Islet of Langerhans (tissue), 1 donor: Measurements from ENCODE around the gene CNTNAP2.
"Not testable (repeated sequence)": the region's sequence is repeated elsewhere in the genome, so short reads cannot be mapped to it uniquely, and the experiment has no call there.

Experiments
- FAIRE-seq: peaks from one replicate; lab custom pipeline; 2011; peaks lifted over from hg19 to GRCh38; lab: Jason Lieb, UNC

Gene CNTNAP2

GRCh38 chr7:147571436-147572185 is 1455.0 kb downstream of the CNTNAP2 start:
- FAIRE-seq: no peak

- no peak for FAIRE-seq
Measured at GRCh38 chr7:147578196-147578595, 1461.6 kb downstream of the CNTNAP2 start.

- FAIRE-seq: no peak
Measured at GRCh38 chr7:147579148-147579547, 1462.5 kb downstream of the CNTNAP2 start.

GRCh38 chr7:147584771-147585193 is 1468.2 kb downstream of the CNTNAP2 start:
- no peak for FAIRE-seq

GRCh38 chr7:147586110-147586509 is 1469.5 kb downstream of the CNTNAP2 start:
- no peak for FAIRE-seq

- no peak for FAIRE-seq
Measured at GRCh38 chr7:147586526-147586925, 1469.9 kb downstream of the CNTNAP2 start.

GRCh38 chr7:147593271-147594057 is 1476.9 kb downstream of the CNTNAP2 start:
- FAIRE-seq: no peak

- FAIRE-seq: no peak
Measured at GRCh38 chr7:147595042-147595441, 1478.4 kb downstream of the CNTNAP2 start.

GRCh38 chr7:147598687-147599086 is 1482.1 kb downstream of the CNTNAP2 start:
- FAIRE-seq: not testable (repeated sequence)

- no peak for FAIRE-seq
Measured at GRCh38 chr7:147605323-147605722, 1488.7 kb downstream of the CNTNAP2 start.

- FAIRE-seq: no peak
Measured at GRCh38 chr7:147607157-147607800, 1490.7 kb downstream of the CNTNAP2 start.

GRCh38 chr7:147611431-147611830 is 1494.8 kb downstream of the CNTNAP2 start:
- FAIRE-seq: no peak

GRCh38 chr7:147635288-147635687 is 1518.7 kb downstream of the CNTNAP2 start:
- no peak for FAIRE-seq

GRCh38 chr7:147636553-147636952 is 1520.0 kb downstream of the CNTNAP2 start:
- no peak for FAIRE-seq

GRCh38 chr7:147638566-147638965 is 1522.0 kb downstream of the CNTNAP2 start:
- FAIRE-seq: no peak

- FAIRE-seq: no peak
Measured at GRCh38 chr7:147639037-147639436, 1522.4 kb downstream of the CNTNAP2 start.

GRCh38 chr7:147639751-147640150 is 1523.2 kb downstream of the CNTNAP2 start:
- FAIRE-seq: no peak

GRCh38 chr7:147640821-147641220 is 1524.2 kb downstream of the CNTNAP2 start:
- no peak for FAIRE-seq

- FAIRE-seq: no peak
Measured at GRCh38 chr7:147646568-147646967, 1530.0 kb downstream of the CNTNAP2 start.

GRCh38 chr7:147650991-147651390 is 1534.4 kb downstream of the CNTNAP2 start:
- FAIRE-seq: no peak

- FAIRE-seq: no peak
Measured at GRCh38 chr7:147651601-147652000, 1535.0 kb downstream of the CNTNAP2 start.

GRCh38 chr7:147653456-147653855 is 1536.9 kb downstream of the CNTNAP2 start:
- no peak for FAIRE-seq

- FAIRE-seq: no peak
Measured at GRCh38 chr7:147658392-147658967, 1541.9 kb downstream of the CNTNAP2 start.
